LNCaP clone FGC (cell line): ENCODE measurements around the gene CCDC157.

Experiments used
- DNase-seq: peaks from one replicate; pipeline ENCODE4 v3.0.0-alpha.2; 2011; ENCODE audit warnings: low read depth
- H3K4me3 ChIP-seq: 2 replicates; pipeline ENCODE4 v1.5.1; 2011; ENCODE audit warnings: mild to moderate bottlenecking, low read depth, low read length, control low read depth
- TF ChIP-seq, protein P1 (sequence below): IDR thresholded peaks from 2 replicates; pipeline ENCODE4 v1.5.1; 2012; ENCODE audit warnings: mild to moderate bottlenecking; ENCODE audit not compliant: control insufficient read depth, insufficient read depth; ENCODE audit errors: extremely low read depth

CCDC157 gene

DNA sequence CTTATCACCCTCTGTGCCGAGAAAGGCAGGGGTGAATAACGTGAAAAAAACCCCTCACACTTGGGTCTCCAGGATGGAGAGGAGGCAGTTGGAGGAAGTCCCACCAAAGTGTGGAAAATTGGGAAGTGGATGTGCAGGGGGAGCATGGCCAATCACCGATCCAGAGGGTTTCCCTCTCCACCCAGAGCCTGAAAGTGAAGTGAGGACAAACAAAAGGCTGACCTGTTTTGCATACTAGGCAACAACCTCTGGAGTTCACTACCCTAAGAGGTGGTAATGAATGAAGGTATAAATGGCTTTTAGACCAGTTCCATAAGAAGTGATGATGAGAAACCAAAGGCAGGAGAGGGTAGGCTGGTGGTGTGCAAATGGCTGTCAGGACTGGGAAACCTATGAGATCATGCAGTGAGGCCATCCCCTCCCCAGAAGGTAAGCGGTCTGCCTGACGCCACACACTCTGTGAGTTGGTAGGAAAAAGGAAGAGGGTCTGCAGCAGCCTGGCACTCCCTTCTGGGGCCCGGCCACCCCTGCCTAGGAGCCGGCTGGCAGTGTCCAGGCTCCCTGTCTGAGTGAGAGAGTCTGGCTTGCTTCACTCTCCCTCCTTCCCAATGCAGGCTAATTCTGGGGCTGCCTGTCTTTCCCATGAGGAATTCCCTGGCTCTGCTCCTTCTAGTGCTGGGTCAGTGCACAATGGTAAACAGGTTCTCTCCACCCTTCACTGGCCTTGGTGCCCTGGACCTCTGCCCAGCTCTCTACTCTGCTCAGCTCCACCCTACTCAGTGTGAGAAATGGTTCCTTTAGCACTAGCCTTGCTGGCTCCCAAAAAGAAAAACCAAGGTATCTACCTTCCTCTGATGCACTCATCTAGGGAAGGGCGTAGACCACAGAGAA is 45.7 kb upstream of the CCDC157 start:
- 0 out of 2 replicates have a peak overlapping the region, but pooled peaks have one; percentile 13 for H3K4me3 ChIP-seq
- DNase-seq, result peak; percentile 77
- TF ChIP-seq, protein P1, sequence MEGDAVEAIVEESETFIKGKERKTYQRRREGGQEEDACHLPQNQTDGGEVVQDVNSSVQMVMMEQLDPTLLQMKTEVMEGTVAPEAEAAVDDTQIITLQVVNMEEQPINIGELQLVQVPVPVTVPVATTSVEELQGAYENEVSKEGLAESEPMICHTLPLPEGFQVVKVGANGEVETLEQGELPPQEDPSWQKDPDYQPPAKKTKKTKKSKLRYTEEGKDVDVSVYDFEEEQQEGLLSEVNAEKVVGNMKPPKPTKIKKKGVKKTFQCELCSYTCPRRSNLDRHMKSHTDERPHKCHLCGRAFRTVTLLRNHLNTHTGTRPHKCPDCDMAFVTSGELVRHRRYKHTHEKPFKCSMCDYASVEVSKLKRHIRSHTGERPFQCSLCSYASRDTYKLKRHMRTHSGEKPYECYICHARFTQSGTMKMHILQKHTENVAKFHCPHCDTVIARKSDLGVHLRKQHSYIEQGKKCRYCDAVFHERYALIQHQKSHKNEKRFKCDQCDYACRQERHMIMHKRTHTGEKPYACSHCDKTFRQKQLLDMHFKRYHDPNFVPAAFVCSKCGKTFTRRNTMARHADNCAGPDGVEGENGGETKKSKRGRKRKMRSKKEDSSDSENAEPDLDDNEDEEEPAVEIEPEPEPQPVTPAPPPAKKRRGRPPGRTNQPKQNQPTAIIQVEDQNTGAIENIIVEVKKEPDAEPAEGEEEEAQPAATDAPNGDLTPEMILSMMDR, result no peak

DNA sequence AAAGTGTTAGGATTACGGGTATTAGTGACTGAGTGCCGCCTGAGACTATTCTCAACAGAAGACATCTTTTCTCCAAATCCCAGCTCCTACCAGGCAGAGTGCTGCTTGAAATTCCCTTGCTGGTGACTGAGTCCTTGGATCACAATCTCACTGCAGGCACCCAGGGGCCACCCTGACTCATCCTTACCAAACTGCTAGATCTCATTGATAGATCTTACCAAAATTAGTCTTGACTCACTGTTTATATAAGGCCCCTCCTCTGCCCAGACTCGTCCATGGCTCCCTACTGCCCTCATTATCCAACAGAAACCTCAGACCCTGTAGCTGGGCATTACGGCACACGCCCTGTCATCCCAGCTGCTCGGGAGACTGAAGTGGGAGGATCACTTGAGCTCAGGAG is 44.8 kb upstream of the CCDC157 start:
- no peak overlapping the region for H3K4me3 ChIP-seq
- no peak for DNase-seq
- TF ChIP-seq, protein P1, result no peak

DNA sequence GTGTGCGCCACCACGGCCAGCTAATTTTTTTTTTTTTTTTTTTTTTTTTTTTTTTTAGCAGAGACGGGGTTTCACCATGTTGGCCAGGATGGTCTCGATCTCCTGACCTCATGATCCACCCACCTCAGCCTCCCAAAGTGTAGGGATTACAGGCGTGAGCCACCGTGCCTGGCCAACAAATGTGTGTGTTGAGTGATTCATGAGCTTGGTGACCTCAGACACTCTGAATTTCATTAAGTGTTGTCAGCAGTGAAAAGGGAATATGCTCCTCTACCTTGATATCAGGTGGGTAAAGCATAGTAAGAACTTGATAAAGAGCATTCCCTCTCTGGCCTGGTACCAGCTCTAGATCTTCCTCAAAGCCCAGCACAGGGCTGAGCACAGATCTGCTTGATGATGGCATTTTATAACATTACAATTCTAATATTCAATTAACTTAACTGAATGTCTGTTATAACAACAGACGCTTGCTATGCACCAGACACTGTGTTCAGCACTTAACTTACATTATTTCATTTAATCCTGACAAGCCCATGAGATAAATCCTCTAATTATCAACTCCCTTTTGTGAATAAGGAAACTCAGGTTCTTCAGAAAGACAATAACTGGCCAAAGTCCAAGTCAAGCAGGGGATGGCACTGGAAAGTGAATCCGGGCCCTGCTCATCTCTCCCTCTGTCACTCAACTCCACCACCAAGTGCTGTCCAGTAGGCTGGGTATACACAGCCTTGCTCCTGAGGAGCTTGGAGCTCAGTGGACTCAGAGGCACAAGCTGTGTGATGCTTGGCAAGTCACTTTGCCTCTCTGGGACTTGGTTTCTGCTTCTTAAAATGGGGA is 43.1 kb upstream of the CCDC157 start:
- TF ChIP-seq, protein P1, result no peak
- H3K4me3 ChIP-seq, result no peak overlapping the region
- no peak for DNase-seq

DNA sequence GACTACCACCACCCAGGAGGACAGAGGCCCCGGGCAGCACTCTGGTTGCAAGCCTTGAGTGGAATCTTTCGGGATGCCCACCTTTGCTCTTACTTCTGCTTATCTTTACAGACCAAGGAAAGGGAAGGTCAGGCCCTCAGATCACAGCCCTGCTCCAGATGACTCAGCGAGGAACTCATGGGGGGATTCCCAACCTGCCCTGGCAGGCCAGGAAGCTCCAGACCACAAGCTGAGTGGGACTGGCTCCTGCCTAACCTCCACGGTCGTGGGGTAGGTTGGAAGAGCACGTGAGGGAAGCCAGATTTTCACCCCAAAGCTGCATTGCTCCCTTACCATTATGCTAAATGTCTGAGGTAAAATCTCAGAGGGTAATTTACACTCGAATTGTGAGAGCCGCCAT is 41.9 kb upstream of the CCDC157 start:
- TF ChIP-seq, protein P1, result no peak
- no peak for DNase-seq
- H3K4me3 ChIP-seq, result no peak overlapping the region

DNA sequence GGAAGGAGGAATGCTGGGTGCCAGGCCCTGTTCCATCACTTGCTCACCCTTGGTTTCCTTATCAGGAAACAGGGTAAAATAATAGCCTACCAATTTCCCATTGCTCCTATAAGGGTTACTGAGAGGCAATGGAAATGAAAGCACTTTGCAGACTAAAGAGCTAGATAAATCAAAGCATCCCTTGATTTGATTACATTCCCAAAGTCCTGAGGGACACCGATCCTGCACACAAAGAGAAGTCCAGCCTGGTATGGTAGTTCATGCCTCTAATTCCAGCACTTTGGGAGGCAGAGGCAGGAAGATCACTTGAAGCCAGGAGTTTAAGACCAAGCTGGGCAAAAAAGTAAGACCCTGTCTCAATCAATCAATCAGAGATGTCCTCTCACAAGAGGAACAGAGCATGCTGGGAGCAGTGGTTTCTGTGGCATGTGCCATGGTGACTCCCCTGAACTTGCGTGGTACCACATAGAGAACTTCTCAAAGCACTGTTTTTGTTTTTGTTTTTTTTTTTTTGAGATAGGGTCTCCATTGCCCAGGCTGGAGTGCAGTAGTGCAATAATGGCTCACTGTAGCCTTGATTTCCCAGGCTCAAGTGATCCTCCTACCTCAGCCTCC is 40.7 kb upstream of the CCDC157 start:
- no peak overlapping the region for H3K4me3 ChIP-seq
- no peak for DNase-seq
- TF ChIP-seq, protein P1, result no peak

DNA sequence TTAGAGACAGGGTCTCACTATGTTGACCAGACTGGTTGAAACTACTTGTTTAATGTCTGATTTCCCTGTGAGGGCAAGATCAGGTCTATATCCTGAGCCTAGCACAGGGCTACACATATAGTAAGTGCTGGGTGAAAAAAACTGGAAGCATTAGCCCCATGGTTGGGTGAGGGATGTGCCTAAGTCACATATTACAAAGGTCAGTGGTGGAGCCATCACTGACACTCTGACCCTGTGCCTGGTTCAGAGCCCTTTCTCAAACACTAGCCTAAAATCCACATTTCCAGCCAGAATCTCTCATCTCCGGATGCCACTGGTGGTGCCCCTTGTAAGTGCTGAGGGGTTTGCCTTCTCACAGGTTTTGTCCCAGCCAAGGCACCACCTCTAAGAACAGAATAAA is 39.0 kb upstream of the CCDC157 start:
- DNase-seq, result no peak
- no peak overlapping the region for H3K4me3 ChIP-seq
- TF ChIP-seq, protein P1, result no peak
